IPS DF 4.7 (cell line): ENCODE data around the gene AMD1.
"Not testable (repeated sequence)": the region's sequence is repeated elsewhere in the genome, so short reads cannot be mapped to it uniquely, and the experiment has no call there.

Experiments used
- DNase-seq: peaks from one replicate; pipeline ENCODE4 v3.0.0-alpha.2; 2013; ENCODE audit warnings: low spot score; ENCODE audit errors: extremely low read depth

AMD1 gene

DNA sequence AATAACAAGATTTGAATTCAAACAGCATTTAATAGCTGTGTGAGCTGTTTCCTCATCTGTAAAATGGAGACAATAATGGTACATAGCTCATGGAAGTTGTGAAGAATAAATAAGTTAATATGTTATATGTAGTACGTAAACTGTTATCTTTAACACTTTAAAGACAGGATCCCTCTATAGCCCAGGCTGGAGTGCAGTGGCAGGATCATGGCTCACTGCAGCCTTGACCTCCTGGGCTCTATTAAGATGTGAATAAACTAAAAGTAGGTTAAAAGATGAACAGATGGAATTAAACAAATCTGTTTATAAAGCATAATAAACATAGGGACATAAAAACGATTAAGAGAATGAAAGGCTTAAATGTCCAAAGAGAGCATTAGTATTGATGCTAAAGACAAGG, 3.0 kb downstream of the AMD1 start:
- no peak for DNase-seq

DNA sequence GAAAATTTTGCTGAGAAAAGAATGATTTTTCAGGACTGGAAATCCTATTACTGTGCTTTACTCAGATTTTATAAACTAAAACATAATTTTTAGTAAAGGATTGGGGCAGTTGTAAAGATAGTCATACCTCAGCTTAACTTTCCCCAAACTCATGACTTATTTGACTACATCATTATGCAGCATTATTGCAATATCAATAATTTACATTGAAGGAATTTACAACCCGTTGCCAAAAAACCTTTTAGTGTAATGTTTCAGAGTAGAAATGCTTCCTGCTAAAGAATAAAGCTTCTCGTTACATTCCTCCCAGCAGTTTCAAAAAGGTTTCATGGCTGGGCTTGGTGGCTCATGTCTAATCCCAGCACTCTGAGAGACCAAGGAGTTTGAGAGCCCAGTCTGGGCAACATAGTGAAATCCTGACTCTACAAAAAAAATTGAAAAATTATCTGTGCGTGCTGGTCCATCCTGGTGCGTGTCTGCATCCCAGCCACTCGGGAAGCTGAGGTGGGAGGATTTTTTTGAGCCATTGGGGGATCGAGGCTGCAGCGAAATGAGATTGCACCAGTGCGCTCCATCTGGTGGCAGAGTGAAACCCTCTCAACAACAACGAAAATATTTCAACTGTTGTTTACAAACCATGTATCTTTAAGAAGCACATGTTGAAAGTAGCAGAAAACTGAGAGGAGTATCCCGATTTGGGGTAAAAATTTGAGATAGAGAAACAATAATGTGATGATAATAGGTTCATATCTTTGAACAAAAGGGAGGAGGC, 4.4 kb downstream of the AMD1 start:
- DNase-seq: no peak

DNA sequence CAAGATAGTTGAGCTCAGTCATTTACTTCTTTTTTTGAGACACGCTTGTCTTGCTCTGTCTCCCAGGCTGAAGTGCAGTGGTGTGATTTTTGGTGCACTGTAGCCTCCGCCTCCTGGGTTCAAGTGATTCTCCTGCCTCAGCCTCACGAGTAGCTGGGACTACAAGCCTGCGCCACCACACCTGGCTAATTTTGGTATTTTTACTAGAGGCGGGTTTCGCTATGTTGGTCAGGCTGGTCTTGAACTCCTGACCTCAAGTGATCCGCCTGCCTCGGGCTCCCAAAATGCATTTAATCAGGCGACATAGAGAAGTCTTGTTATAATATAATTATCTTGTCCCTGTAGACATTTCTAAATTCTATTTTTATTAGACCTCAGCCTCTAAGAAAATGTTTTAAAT, 6.1 kb downstream of the AMD1 start:
- DNase-seq: no peak

DNA sequence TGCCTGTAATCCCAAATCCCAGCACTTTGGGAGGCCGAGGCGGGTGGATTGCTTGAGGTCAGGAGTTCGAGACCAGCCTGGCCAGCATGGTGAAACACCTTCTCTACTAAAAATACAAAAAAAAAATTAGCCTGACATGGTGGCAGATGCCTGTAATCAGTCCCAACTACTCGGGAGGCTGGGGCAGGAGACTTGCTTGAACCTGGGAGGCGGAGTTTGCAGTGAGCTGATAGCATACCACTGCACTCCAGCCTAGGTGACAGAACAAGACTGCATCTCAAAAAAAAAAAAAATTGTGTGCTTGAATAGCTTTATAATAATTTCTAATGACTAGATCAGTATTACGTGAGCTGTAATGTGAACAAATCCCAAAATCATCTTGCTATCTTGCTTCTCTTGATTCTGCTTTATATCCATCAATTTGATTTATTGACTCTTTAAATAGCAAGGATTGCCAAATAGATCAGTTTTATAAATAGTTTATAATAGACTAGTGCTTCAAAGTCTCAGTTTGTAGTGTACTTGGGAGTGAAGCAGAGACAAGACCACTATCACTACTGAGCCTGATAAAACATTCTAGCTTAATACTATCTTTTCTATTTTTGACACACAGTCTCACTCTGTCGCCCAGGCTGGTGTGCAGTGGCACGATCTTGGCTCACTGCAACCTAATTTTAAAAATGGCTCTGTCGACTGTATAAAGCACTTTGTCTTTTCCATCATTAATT, 7.1 kb downstream of the AMD1 start:
- no peak for DNase-seq

DNA sequence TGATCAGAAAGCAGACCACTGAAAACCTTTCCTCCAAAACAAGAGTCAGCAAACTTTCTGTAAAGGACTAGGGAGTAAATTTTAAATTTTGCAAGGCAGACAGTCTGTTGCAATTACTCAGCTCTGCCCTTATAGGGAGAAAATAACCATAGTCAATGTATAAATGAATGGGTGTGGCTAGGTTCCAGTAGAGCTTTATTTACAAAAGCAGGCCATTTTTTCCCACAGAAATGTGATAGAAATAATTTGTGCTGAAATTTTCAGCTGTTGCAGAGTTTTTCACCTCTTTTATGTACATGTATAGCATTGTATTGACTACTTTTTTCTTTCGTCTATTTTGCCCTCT, 7.7 kb downstream of the AMD1 start:
- no peak for DNase-seq

DNA sequence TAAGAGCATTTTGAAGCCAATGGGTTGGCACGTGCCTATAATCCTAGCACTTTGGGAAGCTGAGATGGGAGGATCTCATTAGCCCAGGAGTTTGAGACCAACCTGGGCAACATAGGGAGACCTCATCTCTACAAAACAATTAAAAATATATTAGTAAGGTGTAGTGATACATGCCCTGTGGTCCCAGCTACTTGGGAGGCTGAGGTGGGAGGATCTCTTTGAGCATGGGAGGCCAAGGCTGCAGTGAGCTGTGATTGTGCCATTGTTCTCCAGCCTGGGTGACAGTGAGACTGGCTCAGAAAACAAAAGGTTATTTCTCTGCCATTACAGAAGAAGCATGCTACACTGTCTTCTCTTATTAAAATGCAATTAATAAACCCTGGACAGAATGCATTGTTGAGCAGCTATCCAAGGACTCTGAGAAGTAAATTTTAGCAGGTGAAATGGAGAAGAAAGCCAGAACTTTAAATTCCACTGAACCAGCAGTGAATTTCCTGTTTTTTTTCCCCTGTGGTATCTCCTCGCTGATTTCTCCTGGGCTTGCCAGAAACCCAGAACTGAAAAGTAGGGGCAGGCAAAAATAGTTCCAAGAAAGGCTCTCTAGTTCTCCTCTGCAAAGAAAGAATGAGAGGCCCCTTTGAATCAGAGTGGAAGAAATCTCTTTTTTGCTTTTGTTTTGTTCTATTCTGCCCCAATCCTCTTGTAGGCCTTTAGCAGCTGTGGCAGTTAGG, 8.4 kb downstream of the AMD1 start:
- no peak for DNase-seq

DNA sequence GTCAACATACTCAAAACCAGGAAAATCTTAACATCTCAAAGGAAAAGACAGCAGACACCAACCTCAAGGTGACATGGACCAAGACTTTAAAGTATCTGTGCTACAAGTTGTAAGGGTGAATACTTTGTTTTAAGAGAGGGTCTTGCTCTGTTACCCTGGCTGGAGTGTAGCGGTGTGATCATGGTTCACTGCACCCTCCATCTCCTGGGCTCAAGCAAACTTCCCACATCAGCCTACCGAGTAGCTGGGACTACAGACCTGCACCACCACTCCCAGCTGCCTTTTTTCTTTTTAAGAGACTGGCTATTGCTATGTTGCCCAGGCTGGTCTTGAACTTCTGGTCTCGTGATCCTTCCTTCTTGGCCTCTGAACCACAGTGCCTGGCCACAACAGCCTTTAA, 9.7 kb downstream of the AMD1 start:
- DNase-seq: no peak

DNA sequence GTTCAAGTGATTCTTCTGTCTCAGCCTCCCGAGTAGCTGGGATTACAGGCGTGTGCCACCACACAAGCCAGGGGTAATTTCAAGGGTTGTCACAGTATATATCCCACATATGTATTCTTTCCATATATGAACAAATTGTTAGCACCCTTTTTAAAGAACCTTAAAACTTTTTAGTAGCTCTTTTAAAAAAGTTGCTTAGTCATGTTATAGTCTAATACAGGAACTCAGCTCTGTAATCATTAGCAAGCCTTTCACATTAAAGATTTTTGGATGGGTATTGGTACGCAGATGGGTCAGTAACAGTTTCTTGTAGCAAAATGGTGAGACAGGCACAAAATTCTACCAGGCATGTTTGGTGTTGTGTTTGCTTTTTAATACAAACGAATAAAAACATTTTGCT, 10.9 kb downstream of the AMD1 start:
- no peak for DNase-seq

DNA sequence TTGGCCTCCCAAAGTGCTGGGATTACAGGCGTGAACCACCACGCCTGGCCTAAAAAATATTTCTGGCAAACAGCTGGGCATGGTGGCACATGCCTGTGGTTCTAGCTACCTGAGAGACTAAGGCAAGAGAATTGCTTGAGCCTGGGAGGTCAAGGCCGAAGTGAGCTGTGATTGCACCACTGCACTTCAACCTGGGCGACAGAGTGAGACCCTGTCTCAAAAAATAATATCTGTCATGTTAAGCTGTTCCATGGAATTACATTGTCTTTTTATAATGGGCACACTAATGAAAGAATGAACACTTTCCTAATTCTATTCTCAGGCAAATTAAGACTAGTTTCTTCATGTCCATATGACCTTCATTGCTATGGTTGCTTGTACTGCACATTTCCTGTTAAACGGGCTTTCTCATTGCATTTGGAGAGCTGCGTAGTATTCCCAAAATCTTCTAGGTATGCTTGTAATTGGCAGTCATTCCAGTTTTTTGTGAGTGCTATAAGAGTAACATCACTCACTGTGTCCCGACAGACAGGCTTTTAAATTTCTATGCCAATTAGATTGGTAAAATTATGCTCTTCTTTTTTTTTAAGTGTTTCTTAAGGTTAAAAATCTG, 12.1 kb downstream of the AMD1 start:
- DNase-seq: no peak

DNA sequence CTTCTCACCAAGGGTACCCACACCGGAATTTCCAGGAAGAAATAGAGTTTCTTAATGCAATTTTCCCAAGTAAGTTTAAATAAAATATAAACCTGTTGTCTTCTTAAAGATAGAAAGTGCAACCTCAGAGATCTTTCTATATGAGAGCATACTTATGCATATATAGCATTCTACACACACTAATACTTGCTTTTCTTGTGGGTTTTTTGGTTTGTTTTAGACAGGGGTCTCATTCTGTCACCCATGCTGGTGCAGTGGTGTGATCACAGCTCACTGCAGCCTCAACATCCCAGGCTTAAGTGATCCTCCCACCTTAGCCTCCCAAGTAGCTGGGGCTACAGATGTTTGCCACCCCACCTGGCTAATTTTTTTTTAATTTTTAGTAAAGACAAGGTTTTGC, 15.7 kb downstream of the AMD1 start:
- no peak for DNase-seq

DNA sequence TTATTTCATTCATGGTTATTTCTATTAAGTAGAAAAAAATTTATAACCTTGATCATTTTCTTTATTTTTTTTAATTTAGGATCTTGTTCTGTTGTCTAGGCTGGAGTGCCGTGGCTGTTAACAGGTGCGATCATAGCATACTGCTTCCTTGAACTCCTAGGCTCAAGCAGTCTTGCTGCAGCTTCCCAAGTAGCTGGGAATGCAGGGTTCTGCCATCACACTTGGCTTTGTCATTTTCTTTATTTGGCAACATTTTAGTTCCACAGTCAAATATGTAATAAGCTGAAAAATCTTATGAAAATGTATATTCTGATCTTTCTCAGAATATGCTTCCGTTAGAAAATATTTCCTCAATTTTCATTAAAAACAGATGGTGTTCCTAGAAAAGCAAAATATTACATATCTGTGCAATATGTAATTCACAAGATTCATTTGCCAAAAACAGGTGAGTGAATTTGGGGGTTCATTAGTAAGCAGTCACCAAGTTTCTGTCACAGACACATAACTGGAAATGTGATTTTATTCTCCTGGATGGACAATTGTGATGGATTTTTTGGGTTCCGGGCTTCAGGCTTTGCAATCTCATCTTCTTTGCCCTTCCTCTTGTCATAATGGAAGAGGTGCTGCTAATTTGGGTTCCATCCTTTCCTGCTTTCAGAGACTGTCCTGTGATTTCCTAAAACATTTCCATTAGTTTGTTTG, 21.5 kb downstream of the AMD1 start:
- DNase-seq: no peak

DNA sequence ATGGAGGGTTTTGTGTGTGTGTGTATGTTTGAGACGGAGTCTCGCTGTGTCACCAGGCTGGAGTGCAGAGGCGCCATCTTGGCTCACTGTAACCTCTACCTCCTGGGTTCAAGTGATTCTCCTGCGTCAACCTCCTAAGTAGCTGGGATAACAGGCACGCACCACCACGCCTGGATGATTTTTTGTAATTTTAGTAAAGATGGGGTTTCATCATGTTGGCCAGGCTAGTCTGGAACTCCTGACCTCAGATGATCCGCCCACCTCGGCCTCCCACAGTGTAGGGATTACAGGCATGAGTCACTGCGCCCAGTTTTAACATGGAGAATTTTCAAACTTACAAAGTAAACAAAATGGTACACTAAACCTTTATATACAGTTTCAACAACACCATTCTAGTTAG, 22.8 kb downstream of the AMD1 start:
- DNase-seq: no peak

DNA sequence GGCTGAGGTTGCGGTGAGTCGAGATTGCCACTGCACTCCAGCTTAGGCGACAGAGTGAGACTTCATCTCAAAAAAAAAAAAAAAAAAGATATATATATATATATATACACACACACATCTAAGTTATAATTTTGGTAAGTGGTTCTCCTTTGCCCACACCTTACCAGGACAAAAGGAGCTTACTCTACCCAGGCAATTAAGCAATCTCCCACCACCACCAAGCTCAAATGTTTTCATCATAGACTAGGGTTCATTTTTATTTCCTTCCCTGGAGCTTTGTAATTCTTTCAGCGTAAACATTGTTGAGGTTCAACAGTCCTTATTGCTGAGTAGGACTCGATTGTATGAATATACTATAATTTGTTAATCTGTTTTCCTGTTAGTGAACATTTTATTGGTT, 23.5 kb downstream of the AMD1 start:
- no peak for DNase-seq

DNA sequence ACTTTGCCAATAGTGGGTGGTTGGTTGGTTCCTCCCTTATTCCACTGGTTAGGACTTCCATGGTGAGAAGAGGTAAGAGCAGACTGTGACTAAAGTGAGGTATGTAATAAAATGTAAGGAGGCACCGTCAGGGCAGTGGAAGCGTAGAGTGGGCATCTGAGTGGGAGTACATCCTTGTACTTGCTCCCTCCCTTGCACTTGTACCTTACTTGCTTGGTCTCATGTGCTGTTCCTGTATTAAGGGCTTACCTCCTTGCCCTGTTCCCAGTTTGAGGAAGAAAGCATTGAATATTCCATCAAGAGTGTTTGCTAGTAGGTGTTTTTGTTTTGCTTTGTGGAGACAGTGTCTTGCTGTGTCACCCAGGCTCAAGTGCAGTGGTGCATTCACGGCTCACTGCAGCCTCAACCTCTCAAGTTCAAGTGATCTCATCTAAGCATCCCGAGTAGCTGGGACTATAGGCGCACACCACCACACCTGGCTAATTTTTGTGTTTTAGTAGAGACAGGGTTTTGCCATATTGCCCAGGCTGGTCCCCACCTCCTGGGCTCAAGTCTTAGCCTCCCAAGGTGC, 25.5 kb downstream of the AMD1 start:
- DNase-seq: no peak

DNA sequence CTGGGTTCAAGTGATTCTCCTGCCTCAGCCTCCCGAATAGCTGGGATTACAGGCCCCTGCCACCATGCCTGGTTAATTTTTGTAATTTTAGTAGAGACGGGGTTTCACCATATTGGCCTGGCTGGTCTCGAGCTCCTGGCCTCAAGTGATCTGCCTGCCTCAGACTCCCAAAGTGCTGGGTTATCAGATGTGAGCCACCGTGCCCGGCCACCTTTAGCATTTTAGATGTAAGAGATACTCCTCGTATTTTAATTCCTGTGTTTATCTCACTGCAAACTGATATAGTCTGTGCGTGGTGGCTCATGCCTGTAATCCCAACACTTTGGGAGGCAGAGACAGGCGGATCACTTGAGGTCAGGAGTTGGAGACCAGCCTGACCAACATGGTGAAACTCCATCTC, 27.0 kb downstream of the AMD1 start:
- not testable (repeated sequence) for DNase-seq

DNA sequence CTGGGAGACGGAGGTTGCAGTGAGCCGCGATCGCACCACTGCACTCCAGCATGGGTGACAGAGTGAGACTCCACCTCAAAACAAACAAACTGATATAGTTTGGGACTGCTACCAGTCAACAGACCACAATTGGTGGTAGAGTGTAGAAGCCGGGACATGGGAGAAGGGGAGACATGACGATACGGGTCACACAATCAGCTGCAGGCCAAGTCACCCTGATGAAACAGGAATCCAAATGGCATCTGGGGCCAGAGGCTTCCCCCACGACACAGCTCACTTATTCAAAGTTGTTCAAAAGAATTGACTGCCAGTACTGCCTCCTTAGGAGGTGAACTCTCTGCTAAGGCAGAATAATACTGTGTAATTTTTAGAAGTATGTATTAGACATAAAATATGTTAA, 27.5 kb downstream of the AMD1 start:
- no peak for DNase-seq

DNA sequence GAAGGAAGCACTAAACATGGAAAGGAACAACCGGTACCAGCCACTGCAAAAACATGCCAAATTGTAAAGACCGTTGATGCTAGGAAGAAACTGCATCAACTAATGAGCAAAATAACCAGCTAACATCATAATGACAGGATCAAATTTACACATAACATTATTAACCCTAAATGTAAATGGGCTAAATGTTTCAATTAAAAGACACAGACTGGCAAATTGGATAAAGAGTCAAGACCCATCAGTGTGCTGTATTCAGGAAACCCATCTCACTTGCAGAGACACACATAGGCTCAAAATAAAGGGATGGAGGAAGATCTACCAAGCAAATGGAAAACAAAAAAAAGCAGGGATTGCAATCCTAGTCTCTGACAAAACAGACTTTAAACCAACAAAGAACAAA, 31.7 kb downstream of the AMD1 start:
- DNase-seq: not testable (repeated sequence)

DNA sequence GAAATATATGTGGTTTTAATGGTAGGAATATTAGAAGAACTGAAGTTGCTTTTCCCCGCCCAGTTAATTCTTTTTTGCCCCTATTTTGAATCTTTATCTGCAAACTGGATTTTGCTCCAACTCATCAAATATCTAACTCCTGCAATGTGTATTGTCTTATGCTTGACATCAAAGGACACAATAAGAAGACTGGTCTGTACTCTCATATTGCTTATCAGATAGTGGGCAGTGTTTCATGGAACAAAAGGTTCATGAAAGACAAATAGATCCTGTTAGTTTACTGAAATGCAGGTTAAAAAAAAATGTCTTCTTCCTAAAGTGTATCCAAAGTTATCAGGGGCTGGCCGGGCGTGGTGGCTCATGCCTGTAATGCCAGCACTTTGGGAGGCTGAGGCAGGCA, 56.2 kb downstream of the AMD1 start:
- no peak for DNase-seq

DNA sequence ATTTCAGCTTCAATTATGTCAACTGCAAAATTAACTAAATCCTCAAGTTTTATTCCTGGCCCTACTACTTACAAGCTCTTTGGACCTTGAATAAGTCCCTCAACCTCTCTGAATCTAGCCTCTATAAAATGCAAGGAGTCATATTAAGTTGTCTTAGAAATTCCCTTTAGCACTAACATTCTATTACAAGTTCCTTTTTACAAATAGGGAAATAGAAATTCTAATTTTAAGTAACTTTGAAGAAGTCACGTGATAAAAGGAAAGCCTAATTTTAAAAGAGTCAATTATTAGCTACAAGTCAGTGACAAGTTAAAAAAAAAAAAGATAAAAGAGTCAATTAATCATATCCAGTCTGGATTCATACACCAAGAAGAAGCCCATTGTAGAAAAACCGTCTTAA, 59.3 kb downstream of the AMD1 start:
- DNase-seq: no peak

DNA sequence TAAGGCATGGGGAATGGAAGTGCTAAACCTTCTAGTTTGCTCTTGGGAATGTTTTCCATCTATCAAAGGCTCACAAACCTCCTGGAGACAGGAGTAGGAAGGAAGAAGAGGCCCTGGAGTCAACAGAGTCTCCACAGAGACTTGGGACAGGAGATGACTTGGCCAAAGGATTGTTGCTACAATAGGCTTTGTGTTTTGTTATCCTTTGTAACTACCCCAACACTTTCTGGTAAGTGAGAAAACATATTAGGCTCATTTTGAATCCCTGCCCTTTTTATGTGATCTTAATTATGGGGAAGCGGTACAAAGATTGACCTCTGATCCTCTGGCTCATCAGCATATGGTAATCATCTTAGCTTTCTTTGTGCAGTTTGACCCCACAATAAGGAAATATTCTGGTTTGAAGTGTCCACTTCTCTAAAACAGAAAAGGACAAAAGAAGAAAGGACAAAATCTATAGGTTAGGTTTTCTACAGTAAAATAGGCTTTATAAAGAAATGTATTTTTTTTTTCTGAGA, 59.9 kb downstream of the AMD1 start:
- DNase-seq: no peak

DNA sequence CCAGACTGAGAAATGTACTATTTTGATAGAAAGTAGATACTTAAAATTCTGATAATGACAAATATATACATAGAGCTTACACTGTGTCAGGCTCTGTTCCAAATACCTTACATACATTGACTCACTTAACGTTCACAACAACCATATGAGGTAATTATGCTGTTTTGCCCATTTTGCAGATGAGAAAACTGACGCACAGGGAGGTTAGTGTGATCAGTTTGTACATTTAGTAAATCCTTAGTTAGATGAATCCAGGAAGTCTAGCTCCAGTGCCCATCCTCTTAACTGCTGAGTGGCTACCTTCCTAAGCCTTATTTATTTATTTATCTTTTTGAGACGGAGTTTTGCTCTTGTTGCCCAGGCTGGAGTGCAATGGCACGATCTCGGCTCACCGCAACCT, 60.6 kb downstream of the AMD1 start:
- no peak for DNase-seq
